Measurements from ENCODE around the gene STK33. TPM values are rescaled to one million over a fixed set of nuclear protein-coding genes. Genes with fewer than 3 reads are reported as not detected.
A peak's percentile ranks its signal among the peaks of the same experiment; 100 is the strongest.

Gene STK33
- 0.34 and 0.62 TPM in 2 replicates for total RNA-seq

DNA sequence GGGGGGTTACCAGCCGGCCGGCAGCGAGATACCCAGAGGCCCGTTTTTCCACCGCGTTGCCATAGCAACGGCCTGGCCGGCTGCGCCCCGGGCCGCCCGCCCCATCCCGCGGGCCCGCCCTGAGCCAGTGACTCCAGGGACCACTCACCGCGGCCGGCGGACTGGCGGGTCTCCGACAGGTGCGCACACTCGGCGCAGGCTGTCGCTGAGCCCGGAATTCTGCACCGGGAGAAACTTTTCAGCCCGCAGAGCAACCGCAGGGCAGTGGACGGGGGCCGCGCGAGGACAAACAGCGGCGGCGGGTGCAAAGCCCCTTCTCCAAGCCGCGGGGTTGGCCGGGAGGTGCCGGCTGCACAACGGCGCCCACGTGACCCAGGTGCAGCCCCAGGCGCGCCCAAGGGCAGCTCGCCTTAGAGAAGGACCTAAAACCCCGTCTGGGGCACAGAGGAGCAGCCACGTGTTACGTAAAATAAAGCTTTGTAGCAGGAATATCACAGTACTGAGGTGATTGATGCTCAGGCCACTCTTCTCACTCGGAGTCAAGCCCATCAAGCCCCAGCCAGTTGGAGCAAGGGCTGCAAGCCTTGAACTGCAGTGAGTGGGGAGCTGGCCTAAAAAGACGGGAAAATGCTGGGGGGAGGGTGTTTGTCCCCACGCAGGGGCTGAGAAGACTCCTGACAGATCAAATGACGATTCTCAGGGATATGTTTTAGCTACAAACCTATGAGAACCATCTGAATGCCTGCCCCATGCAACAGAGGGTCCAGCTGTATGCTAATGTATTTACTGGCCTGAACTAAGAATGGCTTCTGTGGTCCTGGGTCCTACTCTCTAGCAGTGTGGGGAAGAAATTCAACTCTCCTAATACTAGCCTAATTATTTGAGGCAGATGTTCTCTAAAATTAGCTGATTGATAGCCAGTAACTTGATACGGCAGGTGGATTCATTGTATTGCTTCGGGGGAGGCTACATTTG lies at the start of gene STK33:
Gene STK33 (minus strand): TSS at position 294 of the 975 bp plus-strand sequence. CDS start 119,323 bp downstream, outside the sequence.
- Mint-ChIP-seq H3K36me3 (ENCODE audit: low read depth) (no peaks in the 10 kb centered on the region), H3K27ac (no peak within 1 kb of the TSS), H3K9me3 (no peaks in the 10 kb centered on the region), H3K27me3 (ENCODE audit: insufficient read depth) (peaks cover 53% of the 10 kb centered on the region), H3K4me3 (peak within 1 kb of the TSS; percentile 56), H3K4me1 (ENCODE audit: low read depth) (no peaks in the 10 kb centered on the region)
- DNase-seq (ENCODE audit: low spot score) = peak; percentile 11
- intact Hi-C loops (cut with micrococcal nuclease) = no loop called here

DNA sequence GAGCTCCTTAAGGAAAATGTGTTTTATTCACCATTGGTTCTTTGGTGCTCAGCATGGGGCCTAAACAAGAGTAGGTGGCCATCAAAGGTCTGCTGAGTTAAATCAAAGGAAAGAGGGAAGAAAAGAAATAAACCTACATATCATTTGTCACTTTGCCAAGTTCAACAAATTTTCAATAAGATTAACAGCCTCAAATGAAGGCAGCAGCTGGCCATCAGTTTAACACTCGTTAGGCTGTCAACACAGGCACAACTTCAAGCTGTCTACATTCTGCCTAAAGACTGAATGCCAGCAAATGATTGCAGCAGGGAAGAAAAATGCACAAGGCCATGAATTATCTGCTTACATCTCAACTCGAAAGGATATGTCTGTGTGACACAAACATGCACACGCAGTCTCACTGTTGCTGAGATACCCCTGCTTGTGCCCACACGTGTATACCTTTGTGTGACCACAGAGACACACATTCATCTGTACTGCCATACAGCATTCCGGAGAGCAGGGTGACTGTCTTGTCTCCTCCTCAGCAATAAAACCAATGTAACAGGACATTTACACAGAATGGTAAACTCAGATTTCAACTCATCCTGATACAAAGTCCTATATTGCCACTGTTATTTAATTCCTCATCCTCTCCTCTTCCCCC lies 48.3 kb upstream of the STK33 start:
- peaks cover 12% of the 10 kb centered on the region for H3K4me1 Mint-ChIP-seq (ENCODE audit: low read depth)
- H3K4me3 Mint-ChIP-seq = no peak overlapping the region
- no peaks in the 10 kb centered on the region for H3K9me3 Mint-ChIP-seq
- intact Hi-C loops (cut with micrococcal nuclease) = no loop called here
- DNase-seq (ENCODE audit: low spot score) = no peak
- peaks cover 17% of the 10 kb centered on the region for H3K36me3 Mint-ChIP-seq (ENCODE audit: low read depth)
- H3K27me3 Mint-ChIP-seq (ENCODE audit: insufficient read depth) = no peaks in the 10 kb centered on the region
- no peak overlapping the region for H3K27ac Mint-ChIP-seq

DNA sequence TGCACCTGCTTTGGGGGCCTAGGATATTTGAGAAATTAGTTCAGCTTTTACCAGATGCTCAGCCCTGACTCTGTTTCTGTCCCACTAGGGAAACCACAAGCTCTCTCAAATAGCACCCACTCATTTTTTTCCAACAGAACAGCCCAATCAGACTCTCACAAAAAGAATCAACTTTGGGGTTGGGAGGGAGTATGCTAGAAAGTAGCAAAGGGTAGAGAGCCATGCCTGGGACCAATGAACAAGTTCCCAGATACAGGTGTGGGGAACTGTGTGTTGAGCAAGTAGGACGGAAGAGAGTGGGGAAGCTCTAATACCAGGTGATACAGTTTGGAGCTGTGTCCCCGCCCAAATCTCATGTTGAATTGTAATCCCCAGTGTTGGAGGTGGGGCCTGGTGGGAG lies 47.3 kb upstream of the STK33 start:
- intact Hi-C loops (cut with micrococcal nuclease) = no loop called here
- Mint-ChIP-seq H3K36me3 (ENCODE audit: low read depth) (peaks cover 22% of the 10 kb centered on the region), H3K4me1 (ENCODE audit: low read depth) (peaks cover 11% of the 10 kb centered on the region), H3K9me3 (no peaks in the 10 kb centered on the region), H3K27me3 (ENCODE audit: insufficient read depth) (no peaks in the 10 kb centered on the region), H3K27ac (no peak overlapping the region), H3K4me3 (no peak overlapping the region)
- no peak for DNase-seq (ENCODE audit: low spot score)

DNA sequence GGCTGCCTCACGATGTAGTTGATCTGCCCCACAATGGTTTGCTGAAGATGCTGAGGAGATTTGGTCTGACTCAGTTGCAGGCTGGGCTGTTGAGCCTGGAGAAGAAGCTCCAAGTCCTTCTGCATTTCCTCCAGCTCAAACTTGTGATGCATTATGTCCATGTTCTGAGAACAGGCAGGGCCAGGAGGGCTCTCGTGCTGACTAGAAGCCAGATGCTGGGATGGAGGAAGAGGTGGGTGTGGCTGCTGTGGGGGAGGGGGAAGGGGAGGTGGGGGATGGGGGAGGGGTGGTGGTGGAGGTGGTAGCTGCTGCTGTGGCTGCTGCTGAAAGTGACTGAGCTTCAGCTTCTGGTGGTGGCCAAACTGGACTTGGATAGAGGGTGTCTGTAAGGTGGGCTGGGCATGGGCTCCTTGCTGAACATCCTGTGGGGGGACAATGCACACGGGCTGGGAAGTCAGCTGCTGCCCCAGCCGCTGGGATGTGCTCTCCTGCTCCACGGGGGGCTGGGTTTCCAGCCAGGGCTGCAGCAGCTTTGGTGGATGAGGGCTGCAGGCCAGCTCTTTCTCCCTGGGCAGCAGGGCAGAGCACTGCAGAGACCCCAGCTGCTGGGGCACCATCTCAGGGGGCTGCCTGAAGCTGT lies 46.4 kb upstream of the STK33 start:
- intact Hi-C loops (cut with micrococcal nuclease) = no loop called here

DNA sequence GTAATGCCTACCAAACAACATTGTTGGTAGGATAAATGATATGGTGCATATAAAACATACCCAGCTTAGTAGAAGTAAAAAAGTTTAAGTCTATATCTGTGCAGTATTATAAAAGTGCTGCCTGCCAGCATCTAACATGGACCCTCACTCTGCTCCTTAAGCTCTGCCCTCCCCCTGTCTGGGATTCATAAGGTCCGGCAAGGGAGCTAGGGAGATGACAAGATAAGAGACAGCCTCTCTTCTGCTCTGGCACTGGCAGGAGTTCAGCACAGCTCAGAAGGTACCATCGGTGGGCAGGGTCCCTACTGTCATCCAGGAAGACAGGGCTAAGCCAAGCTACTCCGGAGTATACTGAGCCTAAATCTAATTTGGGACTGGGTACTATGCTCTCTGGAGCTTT lies 45.6 kb upstream of the STK33 start:
- no peak overlapping the region for H3K4me3 Mint-ChIP-seq
- peaks cover 27% of the 10 kb centered on the region for H3K36me3 Mint-ChIP-seq (ENCODE audit: low read depth)
- H3K9me3 Mint-ChIP-seq = no peaks in the 10 kb centered on the region
- intact Hi-C loops (cut with micrococcal nuclease) = no loop called here
- no peak for DNase-seq (ENCODE audit: low spot score)
- H3K27me3 Mint-ChIP-seq (ENCODE audit: insufficient read depth) = no peaks in the 10 kb centered on the region
- no peak overlapping the region for H3K27ac Mint-ChIP-seq
- peaks cover 11% of the 10 kb centered on the region for H3K4me1 Mint-ChIP-seq (ENCODE audit: low read depth)

More for the DNA sequence above, 46.4 kb upstream of the STK33 start:
- Mint-ChIP-seq H3K27me3 (ENCODE audit: insufficient read depth) (no peaks in the 10 kb centered on the region), H3K4me1 (ENCODE audit: low read depth) (peaks cover 11% of the 10 kb centered on the region), H3K9me3 (no peaks in the 10 kb centered on the region), H3K27ac (no peak overlapping the region), H3K4me3 (no peak overlapping the region), H3K36me3 (ENCODE audit: low read depth) (peaks cover 27% of the 10 kb centered on the region)
- DNase-seq (ENCODE audit: low spot score) = no peak

DNA sequence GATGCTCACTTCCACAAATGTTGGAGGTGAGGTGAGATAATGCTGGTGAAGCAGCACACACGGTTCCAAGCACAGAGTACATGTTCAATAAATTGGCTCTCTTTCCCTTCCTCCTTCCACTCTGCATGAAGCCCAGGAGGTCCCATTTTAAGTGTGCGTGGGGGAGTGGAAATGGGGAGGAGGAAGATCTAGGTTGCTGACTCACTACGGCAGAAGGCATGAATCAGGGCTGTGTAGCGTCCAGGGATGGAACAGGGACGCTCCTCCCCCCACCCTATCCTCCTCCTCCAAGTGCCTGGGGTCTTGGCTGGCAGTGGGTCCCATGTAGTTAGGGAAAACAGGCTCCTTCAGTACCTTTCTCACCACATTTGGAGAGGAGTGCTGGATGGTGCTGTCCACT lies 44.3 kb upstream of the STK33 start:
- Mint-ChIP-seq H3K36me3 (ENCODE audit: low read depth) (peaks cover 27% of the 10 kb centered on the region), H3K4me1 (ENCODE audit: low read depth) (peaks cover 11% of the 10 kb centered on the region), H3K9me3 (no peaks in the 10 kb centered on the region), H3K27ac (no peak overlapping the region), H3K27me3 (ENCODE audit: insufficient read depth) (no peaks in the 10 kb centered on the region), H3K4me3 (no peak overlapping the region)
- intact Hi-C loops (cut with micrococcal nuclease) = no loop called here
- DNase-seq (ENCODE audit: low spot score) = no peak

DNA sequence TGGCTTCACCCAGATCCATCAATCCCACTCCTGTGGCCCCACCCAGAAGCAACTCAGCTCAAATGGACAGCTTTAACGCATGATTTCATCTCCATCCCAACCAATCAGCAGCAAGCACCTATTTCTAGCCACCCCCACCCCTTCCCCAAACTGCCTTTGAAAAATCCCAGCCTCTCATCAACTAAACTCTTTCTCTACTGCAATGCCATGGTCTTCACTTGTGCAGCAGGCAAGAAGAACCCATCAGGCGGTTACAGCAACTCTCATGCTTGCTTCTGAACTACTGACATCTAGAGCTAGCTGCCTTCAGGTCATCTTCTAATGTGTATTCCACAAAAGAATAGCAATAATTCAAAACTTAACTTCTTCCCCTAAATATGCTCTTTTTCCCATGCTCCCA lies 42.1 kb upstream of the STK33 start:
- no peak for DNase-seq (ENCODE audit: low spot score)
- Mint-ChIP-seq H3K4me3 (no peak overlapping the region), H3K27me3 (ENCODE audit: insufficient read depth) (no peaks in the 10 kb centered on the region), H3K9me3 (no peaks in the 10 kb centered on the region), H3K36me3 (ENCODE audit: low read depth) (peaks cover 20% of the 10 kb centered on the region), H3K4me1 (ENCODE audit: low read depth) (peaks cover 2% of the 10 kb centered on the region), H3K27ac (no peak overlapping the region)
- intact Hi-C loops (cut with micrococcal nuclease) = no loop called here

DNA sequence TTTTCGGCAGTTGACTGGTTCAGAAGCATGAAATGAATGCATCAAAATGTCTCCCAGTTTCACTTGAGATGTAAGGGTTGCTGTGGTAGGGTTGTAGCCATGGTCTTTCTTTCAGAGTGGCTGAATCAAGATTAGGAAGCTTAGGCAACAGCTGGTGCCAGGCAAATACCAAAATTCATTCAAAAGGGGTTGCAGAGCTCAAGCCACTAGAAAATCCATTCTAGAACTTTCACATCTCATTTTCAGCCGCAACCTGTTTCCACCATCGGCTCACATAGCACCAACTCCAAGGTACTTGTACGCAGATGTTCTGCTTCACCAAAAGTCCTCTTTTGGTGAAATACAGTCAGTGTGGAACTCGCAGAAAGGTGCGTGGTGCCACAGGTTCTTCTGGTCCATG lies 40.5 kb upstream of the STK33 start:
- Mint-ChIP-seq H3K4me1 (ENCODE audit: low read depth) (no peaks in the 10 kb centered on the region), H3K27me3 (ENCODE audit: insufficient read depth) (no peaks in the 10 kb centered on the region), H3K9me3 (no peaks in the 10 kb centered on the region), H3K36me3 (ENCODE audit: low read depth) (peaks cover 19% of the 10 kb centered on the region), H3K27ac (no peak overlapping the region), H3K4me3 (no peak overlapping the region)
- intact Hi-C loops (cut with micrococcal nuclease) = no loop called here
- DNase-seq (ENCODE audit: low spot score) = no peak

DNA sequence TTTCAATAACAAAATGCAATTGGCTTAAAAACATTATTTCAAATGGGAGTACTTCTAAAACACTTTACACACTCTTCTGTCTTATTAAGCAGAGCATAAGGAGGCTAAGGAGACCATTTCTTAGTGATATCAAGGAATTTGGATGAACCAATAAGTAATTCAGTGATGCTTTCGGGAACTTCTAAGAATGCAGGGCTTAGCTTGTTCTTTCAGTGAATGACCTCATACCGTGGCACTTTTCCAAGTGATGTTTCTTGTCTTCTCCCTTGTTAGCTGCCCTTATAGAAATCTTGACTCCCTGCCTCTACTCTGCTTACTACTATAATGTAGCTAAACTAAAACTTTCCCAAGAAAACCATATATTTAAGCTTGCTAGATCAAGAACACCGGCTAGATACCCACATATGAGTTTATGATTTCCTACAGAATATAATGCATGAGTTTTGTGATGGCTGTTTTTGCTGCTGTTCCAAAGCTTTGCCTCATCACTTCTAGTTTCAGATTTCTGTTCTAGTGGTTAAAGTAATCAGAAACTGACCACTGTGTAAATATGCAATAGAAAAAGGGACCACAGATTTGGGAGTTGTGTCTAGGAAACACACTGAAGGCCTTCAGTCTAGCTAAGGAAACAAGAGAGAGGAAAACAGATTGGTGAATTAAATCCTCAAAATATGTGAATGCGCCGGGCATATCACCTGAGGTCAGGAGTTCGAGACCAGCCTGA lies 37.5 kb upstream of the STK33 start:
- no peaks in the 10 kb centered on the region for H3K9me3 Mint-ChIP-seq
- intact Hi-C loops (cut with micrococcal nuclease) = no loop called here
- no peak for DNase-seq (ENCODE audit: low spot score)
- H3K27ac Mint-ChIP-seq = no peak overlapping the region
- no peaks in the 10 kb centered on the region for H3K4me1 Mint-ChIP-seq (ENCODE audit: low read depth)
- no peak overlapping the region for H3K4me3 Mint-ChIP-seq
- no peaks in the 10 kb centered on the region for H3K27me3 Mint-ChIP-seq (ENCODE audit: insufficient read depth)
- H3K36me3 Mint-ChIP-seq (ENCODE audit: low read depth) = peaks cover 6% of the 10 kb centered on the region

DNA sequence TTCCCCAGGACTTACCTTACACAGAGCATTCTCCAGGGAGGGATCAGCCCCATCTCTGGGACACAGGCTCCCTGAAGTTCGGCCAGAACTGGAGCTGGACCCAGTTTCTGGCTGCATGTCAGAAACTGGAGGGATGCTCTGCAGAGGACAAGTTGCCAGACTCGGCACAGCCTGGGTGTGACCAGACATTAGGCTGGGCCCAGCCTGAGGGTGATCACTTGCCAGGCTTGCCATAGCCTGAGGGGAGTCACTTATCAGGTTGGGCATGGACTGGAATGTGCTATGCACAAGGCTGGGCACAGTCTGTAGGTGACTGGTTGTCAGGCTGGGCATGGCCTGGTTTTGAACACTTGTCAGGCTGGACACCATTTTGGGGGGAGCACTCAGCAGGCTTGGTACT lies 30.7 kb upstream of the STK33 start:
- no peak for DNase-seq (ENCODE audit: low spot score)
- intact Hi-C loops (cut with micrococcal nuclease) = no loop called here
- Mint-ChIP-seq H3K4me3 (no peak overlapping the region), H3K27me3 (ENCODE audit: insufficient read depth) (no peaks in the 10 kb centered on the region), H3K9me3 (no peaks in the 10 kb centered on the region), H3K27ac (no peak overlapping the region), H3K36me3 (ENCODE audit: low read depth) (peaks cover 1% of the 10 kb centered on the region), H3K4me1 (ENCODE audit: low read depth) (no peaks in the 10 kb centered on the region)

DNA sequence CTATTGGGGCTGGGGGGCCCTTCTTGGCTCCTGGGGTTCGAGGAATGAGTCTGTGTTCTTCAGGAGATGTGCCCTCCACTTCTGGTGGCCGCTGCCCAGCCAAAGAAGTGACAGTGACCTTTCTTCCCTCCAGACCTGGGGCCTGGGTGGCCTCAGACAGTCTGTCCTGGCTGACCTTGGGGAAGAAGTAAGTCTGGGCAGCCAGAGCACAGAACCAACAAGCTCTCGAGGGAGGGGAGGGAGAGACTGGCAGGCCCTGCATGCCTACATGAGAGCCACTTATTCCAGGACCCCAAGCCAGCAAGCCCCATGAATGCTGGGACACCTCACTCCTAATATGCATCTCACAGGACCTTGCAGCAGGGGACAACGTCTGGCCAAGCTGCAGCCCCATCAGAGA lies 27.1 kb upstream of the STK33 start:
- no peak overlapping the region for H3K27ac Mint-ChIP-seq
- no peak overlapping the region for H3K4me3 Mint-ChIP-seq
- intact Hi-C loops (cut with micrococcal nuclease) = no loop called here
- no peaks in the 10 kb centered on the region for H3K9me3 Mint-ChIP-seq
- H3K36me3 Mint-ChIP-seq (ENCODE audit: low read depth) = peaks cover 3% of the 10 kb centered on the region
- DNase-seq (ENCODE audit: low spot score) = no peak
- H3K4me1 Mint-ChIP-seq (ENCODE audit: low read depth) = no peaks in the 10 kb centered on the region
- no peaks in the 10 kb centered on the region for H3K27me3 Mint-ChIP-seq (ENCODE audit: insufficient read depth)

DNA sequence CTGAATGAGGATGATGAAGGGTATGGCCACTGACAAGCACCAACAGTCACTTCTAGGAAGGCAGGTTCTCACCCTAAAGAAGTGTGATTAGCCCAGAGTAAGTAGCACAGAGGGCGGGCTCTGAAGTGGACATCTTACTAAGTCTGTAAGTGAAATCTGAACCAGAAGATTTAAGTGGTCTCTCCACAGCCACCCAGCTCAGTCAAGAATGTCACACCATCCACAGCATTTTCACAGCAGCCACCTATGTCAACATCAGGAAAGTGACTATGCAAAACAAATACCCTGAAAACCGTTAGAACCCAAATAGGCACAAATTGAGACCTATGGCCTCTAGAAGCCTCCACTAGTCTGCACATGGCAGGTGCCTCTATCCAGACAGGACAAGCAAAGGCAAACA lies 23.0 kb upstream of the STK33 start:
- Mint-ChIP-seq H3K27me3 (ENCODE audit: insufficient read depth) (no peaks in the 10 kb centered on the region), H3K9me3 (no peaks in the 10 kb centered on the region), H3K4me3 (no peak overlapping the region), H3K27ac (no peak overlapping the region), H3K4me1 (ENCODE audit: low read depth) (no peaks in the 10 kb centered on the region), H3K36me3 (ENCODE audit: low read depth) (peaks cover 3% of the 10 kb centered on the region)
- DNase-seq (ENCODE audit: low spot score) = no peak
- intact Hi-C loops (cut with micrococcal nuclease) = no loop called here
